ENCODE measurements around the gene TPD52L2. TPM values are rescaled to one million over a fixed set of nuclear protein-coding genes. Genes with fewer than 3 reads are reported as not detected.
"Not testable (repeated sequence)": the region's sequence is repeated elsewhere in the genome, so short reads cannot be mapped to it uniquely, and the experiment has no call there.

The TPD52L2 gene
- total and polyA plus RNA-seq, 2 donors: 37.9 to 73.2 TPM

DNA sequence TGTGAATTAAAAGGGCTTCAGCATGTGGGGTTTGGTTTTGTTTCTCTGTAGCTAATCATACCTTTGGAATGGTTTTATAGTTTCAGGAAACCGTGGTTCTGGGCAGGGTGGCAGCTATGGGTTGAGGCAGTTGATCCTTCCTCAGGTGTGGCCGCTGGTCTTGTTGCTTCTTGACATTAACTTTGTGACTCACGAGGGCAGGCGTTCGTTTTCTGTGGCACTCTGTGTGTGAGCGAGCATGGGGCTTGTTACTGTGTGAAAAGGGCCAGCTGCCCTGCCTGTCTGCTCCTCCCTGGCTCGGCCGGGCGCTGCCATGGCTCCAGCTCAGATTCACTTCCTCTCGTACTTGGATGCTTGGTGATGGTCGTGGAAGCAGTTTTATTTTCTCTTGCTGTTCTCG lies 46.1 kb downstream of the TPD52L2 start:
- H3K4me3 ChIP-seq (ENCODE audit: low read length in 2 of 2): no peak overlapping the region
- no peak overlapping the region for H3K27ac ChIP-seq (ENCODE audit: low read depth in 1 of 2, low read length in 1 of 2)
- H3K4me1 ChIP-seq (ENCODE audit: control insufficient read depth in 2 of 2, insufficient read depth in 2 of 2, low read length in 2 of 2): peaks cover 0 to 2% of the 10 kb centered on the region in 2 donors
- WGBS: 69% methylated on average over 12 of the region's 12 CpGs
- no peak for DNase-seq (ENCODE audit: low read depth in 6 of 9, low spot score in 9 of 9)
- H3K36me3 ChIP-seq (ENCODE audit: control insufficient read depth in 2 of 2, insufficient read depth in 2 of 2, low read length in 1 of 2): peaks cover 5 to 7% of the 10 kb centered on the region in 2 donors
- H3K9me3 ChIP-seq (ENCODE audit: control insufficient read depth in 2 of 2, insufficient read depth in 1 of 2, low read length in 1 of 2): peaks cover 2 to 12% of the 10 kb centered on the region in 2 donors
- no peaks in the 10 kb centered on the region for H3K27me3 ChIP-seq (ENCODE audit: control insufficient read depth in 2 of 2, insufficient read depth in 1 of 2, low read length in 1 of 2)

DNA sequence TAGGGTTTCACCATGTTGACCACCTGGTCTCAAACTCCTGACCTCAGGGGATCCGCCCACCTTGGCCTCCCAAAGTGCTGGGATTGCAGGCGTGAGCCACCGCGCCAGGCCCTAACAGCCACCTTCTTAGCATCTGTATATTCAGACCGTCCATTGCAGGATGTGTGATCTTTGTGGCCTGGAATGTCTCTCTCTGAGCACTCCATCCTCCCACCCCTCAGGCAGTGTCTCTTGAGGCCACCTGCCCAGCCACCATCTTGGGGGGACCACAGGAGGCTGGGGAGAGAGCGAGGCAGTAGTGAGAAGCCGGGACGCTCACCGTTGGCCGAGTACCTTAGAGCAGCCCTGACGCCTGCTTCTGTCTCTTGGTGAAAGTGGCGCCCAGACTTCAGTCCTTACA lies 48.7 kb downstream of the TPD52L2 start:
- no peak for DNase-seq (ENCODE audit: low read depth in 6 of 9, low spot score in 9 of 9)
- 98% methylated on average over 12 of the region's 12 CpGs for whole genome bisulfite sequencing
- Histone ChIP-seq H3K27me3 (ENCODE audit: control insufficient read depth in 2 of 2, insufficient read depth in 1 of 2, low read length in 1 of 2) (no peaks in the 10 kb centered on the region), H3K27ac (ENCODE audit: low read depth in 1 of 2, low read length in 1 of 2) (no peak overlapping the region), H3K36me3 (ENCODE audit: control insufficient read depth in 2 of 2, insufficient read depth in 2 of 2, low read length in 1 of 2) (peaks cover 8 to 10% of the 10 kb centered on the region in 2 donors), H3K9me3 (ENCODE audit: control insufficient read depth in 2 of 2, insufficient read depth in 1 of 2, low read length in 1 of 2) (peaks cover 2 to 15% of the 10 kb centered on the region in 2 donors), H3K4me3 (ENCODE audit: low read length in 2 of 2) (no peak overlapping the region), H3K4me1 (ENCODE audit: control insufficient read depth in 2 of 2, insufficient read depth in 2 of 2, low read length in 2 of 2) (no peaks in the 10 kb centered on the region)

DNA sequence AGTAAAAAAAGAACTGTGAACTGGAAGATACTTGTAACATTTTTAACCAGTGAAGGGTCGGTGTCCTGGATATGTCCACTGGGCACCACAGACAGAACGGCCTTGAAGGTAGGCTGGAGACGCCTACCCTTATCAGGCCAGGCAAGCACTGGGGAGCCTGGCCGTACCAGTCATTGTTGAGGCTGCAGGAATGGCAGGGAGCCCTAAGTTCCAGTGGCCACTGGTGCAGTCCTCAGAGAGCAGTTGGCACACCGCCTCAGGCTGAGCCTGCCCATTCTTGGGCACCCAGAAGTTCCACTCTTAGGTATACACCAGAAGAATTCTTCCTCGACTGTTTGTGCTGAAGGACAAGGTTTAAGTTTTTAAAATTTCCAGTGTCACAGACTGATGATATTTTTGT lies 50.4 kb downstream of the TPD52L2 start:
- Histone ChIP-seq H3K9me3 (ENCODE audit: control insufficient read depth in 2 of 2, insufficient read depth in 1 of 2, low read length in 1 of 2) (peaks cover 2 to 15% of the 10 kb centered on the region in 2 donors), H3K27me3 (ENCODE audit: control insufficient read depth in 2 of 2, insufficient read depth in 1 of 2, low read length in 1 of 2) (no peaks in the 10 kb centered on the region), H3K4me3 (ENCODE audit: low read length in 2 of 2) (no peak overlapping the region), H3K36me3 (ENCODE audit: control insufficient read depth in 2 of 2, insufficient read depth in 2 of 2, low read length in 1 of 2) (peaks cover 12 to 18% of the 10 kb centered on the region in 2 donors), H3K4me1 (ENCODE audit: control insufficient read depth in 2 of 2, insufficient read depth in 2 of 2, low read length in 2 of 2) (no peaks in the 10 kb centered on the region), H3K27ac (ENCODE audit: low read depth in 1 of 2, low read length in 1 of 2) (no peak overlapping the region)
- 98% methylated on average over 6 of the region's 6 CpGs for WGBS
- no peak for DNase-seq (ENCODE audit: low read depth in 6 of 9, low spot score in 9 of 9)

DNA sequence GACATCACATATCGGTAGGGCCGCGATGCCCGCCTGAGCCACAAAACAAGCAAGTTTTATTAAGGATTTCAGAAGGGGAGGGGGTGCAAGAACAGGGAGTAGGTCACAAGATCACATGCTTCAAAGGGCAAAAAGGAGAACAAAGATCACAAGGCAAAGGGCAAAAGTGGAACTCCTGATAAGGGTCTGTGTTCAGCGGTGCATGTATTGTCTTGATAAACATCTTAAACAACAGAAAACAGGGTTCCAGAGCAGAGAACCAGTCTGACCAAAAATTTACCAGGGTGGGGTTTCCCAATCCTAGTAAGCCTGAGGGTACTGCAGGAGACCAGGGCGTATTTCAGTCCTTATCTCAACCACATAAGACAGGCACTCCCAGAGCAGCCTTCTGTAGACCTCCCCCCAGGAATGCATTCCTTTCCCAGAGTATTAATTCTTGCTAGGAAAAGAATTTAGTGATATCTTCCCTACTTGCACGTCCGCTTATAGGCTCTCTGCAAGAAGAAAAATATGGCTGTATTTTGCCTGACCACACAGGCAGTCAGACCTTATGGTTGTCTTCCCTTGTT lies 51.4 kb downstream of the TPD52L2 start:
- DNase-seq (ENCODE audit: low read depth in 6 of 9, low spot score in 9 of 9); H3K4me3 ChIP-seq (ENCODE audit: low read length in 2 of 2); H3K27ac ChIP-seq (ENCODE audit: low read depth in 1 of 2, low read length in 1 of 2); H3K4me1 ChIP-seq (ENCODE audit: control insufficient read depth in 2 of 2, insufficient read depth in 2 of 2, low read length in 2 of 2); H3K27me3 ChIP-seq (ENCODE audit: control insufficient read depth in 2 of 2, insufficient read depth in 1 of 2, low read length in 1 of 2): not testable (repeated sequence)
- WGBS: 99% methylated on average over 8 of the region's 8 CpGs
- Histone ChIP-seq H3K36me3 (ENCODE audit: control insufficient read depth in 2 of 2, insufficient read depth in 2 of 2, low read length in 1 of 2) (peaks cover 12 to 24% of the 10 kb centered on the region in 2 donors), H3K9me3 (ENCODE audit: control insufficient read depth in 2 of 2, insufficient read depth in 1 of 2, low read length in 1 of 2) (peaks cover 2 to 15% of the 10 kb centered on the region in 2 donors)

DNA sequence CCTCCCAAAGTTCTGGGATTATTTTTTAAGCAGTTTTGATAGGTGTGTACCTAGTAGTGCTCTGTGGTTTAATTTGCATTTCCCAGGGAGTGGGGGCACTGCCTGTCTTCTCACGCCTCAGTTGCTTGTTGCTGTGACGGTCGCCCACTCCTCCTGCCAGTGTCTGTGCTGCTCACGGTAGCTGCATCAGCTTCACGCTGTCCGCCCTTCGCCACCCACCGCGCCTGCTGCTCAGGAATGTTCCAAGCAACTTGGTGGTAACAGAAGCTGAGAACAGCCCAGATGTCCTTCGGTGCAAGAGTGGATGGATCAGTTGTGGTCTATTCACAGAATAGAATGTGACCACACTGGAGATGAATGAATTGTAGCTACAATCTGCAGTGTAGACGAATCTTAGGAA lies 52.7 kb downstream of the TPD52L2 start:
- no peaks in the 10 kb centered on the region for H3K4me1 ChIP-seq (ENCODE audit: control insufficient read depth in 2 of 2, insufficient read depth in 2 of 2, low read length in 2 of 2)
- peaks cover 2 to 15% of the 10 kb centered on the region in 2 donors for H3K9me3 ChIP-seq (ENCODE audit: control insufficient read depth in 2 of 2, insufficient read depth in 1 of 2, low read length in 1 of 2)
- no peak for DNase-seq (ENCODE audit: low read depth in 6 of 9, low spot score in 9 of 9)
- 96% methylated on average over 11 of the region's 11 CpGs for WGBS
- H3K36me3 ChIP-seq (ENCODE audit: control insufficient read depth in 2 of 2, insufficient read depth in 2 of 2, low read length in 1 of 2): peaks cover 12 to 26% of the 10 kb centered on the region in 2 donors
- H3K4me3 ChIP-seq (ENCODE audit: low read length in 2 of 2): no peak overlapping the region
- no peak overlapping the region for H3K27ac ChIP-seq (ENCODE audit: low read depth in 1 of 2, low read length in 1 of 2)
- H3K27me3 ChIP-seq (ENCODE audit: control insufficient read depth in 2 of 2, insufficient read depth in 1 of 2, low read length in 1 of 2): no peaks in the 10 kb centered on the region

DNA sequence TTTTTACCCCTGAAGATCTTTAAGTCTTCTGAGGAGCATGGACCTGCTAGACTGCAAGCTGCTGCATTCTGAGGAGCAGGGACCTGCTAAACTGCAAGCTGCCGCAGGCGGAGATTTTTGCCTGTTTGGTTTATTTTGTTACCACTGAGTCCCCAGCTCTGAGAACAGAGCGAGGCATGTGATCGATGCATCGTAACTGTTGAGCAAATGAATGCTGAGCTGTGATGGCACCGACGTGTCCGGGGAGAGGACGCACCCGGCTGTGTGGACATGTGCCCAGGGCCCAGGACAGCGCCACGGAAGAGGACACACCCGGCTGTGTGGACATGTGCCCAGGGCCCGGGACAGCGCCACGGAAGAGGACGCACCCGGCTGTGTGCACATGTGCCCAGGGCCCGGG lies 54.1 kb downstream of the TPD52L2 start:
- no peak overlapping the region for H3K27ac ChIP-seq (ENCODE audit: low read depth in 1 of 2, low read length in 1 of 2)
- 98% methylated on average over 19 of the region's 19 CpGs for WGBS
- no peak overlapping the region for H3K4me3 ChIP-seq (ENCODE audit: low read length in 2 of 2)
- no peaks in the 10 kb centered on the region for H3K27me3 ChIP-seq (ENCODE audit: control insufficient read depth in 2 of 2, insufficient read depth in 1 of 2, low read length in 1 of 2)
- peaks cover 0 to 5% of the 10 kb centered on the region in 2 donors for H3K4me1 ChIP-seq (ENCODE audit: control insufficient read depth in 2 of 2, insufficient read depth in 2 of 2, low read length in 2 of 2)
- peaks cover 2 to 11% of the 10 kb centered on the region in 2 donors for H3K9me3 ChIP-seq (ENCODE audit: control insufficient read depth in 2 of 2, insufficient read depth in 1 of 2, low read length in 1 of 2)
- no peak for DNase-seq (ENCODE audit: low read depth in 6 of 9, low spot score in 9 of 9)
- peaks cover 12 to 26% of the 10 kb centered on the region in 2 donors for H3K36me3 ChIP-seq (ENCODE audit: control insufficient read depth in 2 of 2, insufficient read depth in 2 of 2, low read length in 1 of 2)

DNA sequence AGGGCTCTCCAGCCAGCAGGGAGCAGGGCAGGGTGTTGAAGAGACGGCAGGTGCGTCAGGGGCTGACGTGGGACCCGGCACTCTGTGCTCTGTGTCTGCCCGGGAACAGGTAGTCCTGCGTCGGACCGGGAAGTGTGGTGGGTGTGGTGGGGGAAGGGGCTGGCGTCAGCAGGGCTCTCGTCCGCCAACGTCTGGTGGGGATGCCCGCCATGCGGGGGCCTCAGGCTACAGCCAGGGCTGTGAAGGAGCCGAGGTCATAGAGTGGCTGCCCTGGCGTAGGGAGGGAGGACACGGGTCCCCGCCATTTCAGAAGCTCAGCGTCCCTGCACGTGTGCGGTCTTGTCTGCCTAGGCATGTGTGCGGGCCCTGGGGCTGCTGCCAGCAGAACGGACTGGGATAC lies 55.2 kb downstream of the TPD52L2 start:
- H3K9me3 ChIP-seq (ENCODE audit: control insufficient read depth in 2 of 2, insufficient read depth in 1 of 2, low read length in 1 of 2): peaks cover 2 to 11% of the 10 kb centered on the region in 2 donors
- 96% methylated on average over 23 of the region's 23 CpGs for WGBS
- no peaks in the 10 kb centered on the region for H3K27me3 ChIP-seq (ENCODE audit: control insufficient read depth in 2 of 2, insufficient read depth in 1 of 2, low read length in 1 of 2)
- no peak for DNase-seq (ENCODE audit: low read depth in 6 of 9, low spot score in 9 of 9)
- peaks cover 0 to 8% of the 10 kb centered on the region in 2 donors for H3K4me1 ChIP-seq (ENCODE audit: control insufficient read depth in 2 of 2, insufficient read depth in 2 of 2, low read length in 2 of 2)
- H3K27ac ChIP-seq (ENCODE audit: low read depth in 1 of 2, low read length in 1 of 2): no peak overlapping the region
- H3K4me3 ChIP-seq (ENCODE audit: low read length in 2 of 2): no peak overlapping the region
- peaks cover 12 to 30% of the 10 kb centered on the region in 2 donors for H3K36me3 ChIP-seq (ENCODE audit: control insufficient read depth in 2 of 2, insufficient read depth in 2 of 2, low read length in 1 of 2)

DNA sequence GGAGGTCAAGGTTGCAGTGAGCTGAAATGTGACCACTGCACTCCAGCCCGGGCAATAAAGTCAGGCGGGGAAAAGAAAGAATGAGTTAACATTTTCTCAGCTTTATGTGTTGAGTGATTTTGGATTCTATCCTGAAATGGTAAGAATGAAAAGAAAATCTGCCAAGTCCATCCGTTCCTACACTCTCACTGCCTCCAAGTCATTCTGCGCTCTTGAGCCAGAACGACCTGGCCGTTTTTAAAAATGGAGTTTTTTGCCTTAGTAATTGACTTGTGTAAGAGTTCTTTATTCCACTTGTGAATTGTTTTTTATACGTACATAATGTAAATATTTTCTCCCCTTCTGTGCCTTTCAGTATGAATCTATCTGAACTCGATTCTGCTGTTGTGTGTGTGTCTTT lies 58.6 kb downstream of the TPD52L2 start:
- Histone ChIP-seq H3K4me1 (ENCODE audit: control insufficient read depth in 2 of 2, insufficient read depth in 2 of 2, low read length in 2 of 2) (peaks cover 0 to 8% of the 10 kb centered on the region in 2 donors), H3K27me3 (ENCODE audit: control insufficient read depth in 2 of 2, insufficient read depth in 1 of 2, low read length in 1 of 2) (no peaks in the 10 kb centered on the region), H3K9me3 (ENCODE audit: control insufficient read depth in 2 of 2, insufficient read depth in 1 of 2, low read length in 1 of 2) (no peaks in the 10 kb centered on the region), H3K4me3 (ENCODE audit: low read length in 2 of 2) (no peak overlapping the region), H3K27ac (ENCODE audit: low read depth in 1 of 2, low read length in 1 of 2) (no peak overlapping the region), H3K36me3 (ENCODE audit: control insufficient read depth in 2 of 2, insufficient read depth in 2 of 2, low read length in 1 of 2) (peaks cover 20 to 38% of the 10 kb centered on the region in 2 donors)
- DNase-seq (ENCODE audit: low read depth in 6 of 9, low spot score in 9 of 9): no peak
- 94% methylated on average over 8 of the region's 8 CpGs for WGBS

DNA sequence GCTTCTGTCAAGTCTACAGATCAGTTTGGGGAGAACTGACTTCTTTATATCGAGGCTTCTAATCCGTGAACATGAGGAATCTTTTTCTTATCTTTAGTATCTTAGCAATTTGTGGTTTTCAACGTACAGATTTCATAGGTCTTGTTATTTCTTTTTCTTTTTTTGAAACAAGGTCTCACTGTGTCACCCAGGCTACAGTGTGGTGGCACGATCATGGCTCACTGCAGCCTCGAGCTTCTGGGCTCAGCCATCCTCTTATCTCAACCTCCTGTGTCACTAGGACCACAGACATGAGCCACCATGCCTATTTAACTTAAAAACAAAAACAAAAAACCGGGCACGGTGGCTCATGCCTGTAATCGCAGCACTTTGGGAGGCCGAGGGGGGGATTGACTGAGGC lies 59.2 kb downstream of the TPD52L2 start:
- peaks cover 0 to 8% of the 10 kb centered on the region in 2 donors for H3K4me1 ChIP-seq (ENCODE audit: control insufficient read depth in 2 of 2, insufficient read depth in 2 of 2, low read length in 2 of 2)
- DNase-seq (ENCODE audit: low read depth in 6 of 9, low spot score in 9 of 9): no peak
- no peaks in the 10 kb centered on the region for H3K9me3 ChIP-seq (ENCODE audit: control insufficient read depth in 2 of 2, insufficient read depth in 1 of 2, low read length in 1 of 2)
- H3K27ac ChIP-seq (ENCODE audit: low read depth in 1 of 2, low read length in 1 of 2): no peak overlapping the region
- no peak overlapping the region for H3K4me3 ChIP-seq (ENCODE audit: low read length in 2 of 2)
- H3K36me3 ChIP-seq (ENCODE audit: control insufficient read depth in 2 of 2, insufficient read depth in 2 of 2, low read length in 1 of 2): peaks cover 21 to 41% of the 10 kb centered on the region in 2 donors
- no peaks in the 10 kb centered on the region for H3K27me3 ChIP-seq (ENCODE audit: control insufficient read depth in 2 of 2, insufficient read depth in 1 of 2, low read length in 1 of 2)
- 52% methylated on average over 9 of the region's 9 CpGs for WGBS

Measured in thymus (tissue), 11 donors.